Right atrium auricular region (tissue), 2 donors: ENCODE measurements around the gene CABP5. TPM values are rescaled to one million over a fixed set of nuclear protein-coding genes. Genes with fewer than 3 reads are reported as not detected.
"Not testable (repeated sequence)": the region's sequence is repeated elsewhere in the genome, so short reads cannot be mapped to it uniquely, and the experiment has no call there.

Experiments
- DNase-seq: peaks from one replicate; pipeline ENCODE4 v3.0.0-alpha.2; 2019; ENCODE audit warnings: low spot score
- H3K27ac ChIP-seq, 2 donors: fragments of 200-600 bp; sonication (generic); 1 replicate in 1 of 2; 2 replicates in 1 of 2; pipeline ENCODE4 v1.5.1; 2016 to 2019
- H3K27me3 ChIP-seq, 2 donors: fragments of 200-600 bp; sonication (generic); one replicate each; pipeline versions ENCODE4 v1.5.1 to v1.6.0; 2017 to 2019
- H3K36me3 ChIP-seq: fragments of 200-600 bp; sonication (generic); one replicate; pipeline ENCODE4 v1.5.1; 2016
- H3K4me1 ChIP-seq, 2 donors: fragments of 200-600 bp; sonication (generic); one replicate each; pipeline versions ENCODE4 v1.5.1 to v1.6.0; 2017 to 2019
- H3K4me3 ChIP-seq, 2 donors: fragments of 200-600 bp; sonication (generic); 1 replicate in 1 of 2; 2 replicates in 1 of 2; pipeline ENCODE4 v1.5.1; 2017 to 2019; ENCODE audit warnings: mild to moderate bottlenecking in 1 of 2, moderate library complexity in 1 of 2
- H3K9me3 ChIP-seq, 2 donors: fragments of 200-600 bp; sonication (generic); one replicate each; pipeline ENCODE4 v1.5.1; 2019
- total RNA-seq, 2 donors: library from RNA; depleted of rRNA; stranded (reverse); fragments of >200 nt; gene quantifications; one replicate each; pipeline ENCODE4 v1.1.0, GENCODE V29; 2016
- TF ChIP-seq, protein P1 (sequence below), 2 donors: fragments of 200-600 bp; sonication (generic); IDR thresholded peaks; one replicate each; pipeline ENCODE4 v1.5.1; 2019; ENCODE audit warnings: antibody characterized with exemption in 2 of 2

CABP5 gene
- total RNA-seq: not detected

DNA sequence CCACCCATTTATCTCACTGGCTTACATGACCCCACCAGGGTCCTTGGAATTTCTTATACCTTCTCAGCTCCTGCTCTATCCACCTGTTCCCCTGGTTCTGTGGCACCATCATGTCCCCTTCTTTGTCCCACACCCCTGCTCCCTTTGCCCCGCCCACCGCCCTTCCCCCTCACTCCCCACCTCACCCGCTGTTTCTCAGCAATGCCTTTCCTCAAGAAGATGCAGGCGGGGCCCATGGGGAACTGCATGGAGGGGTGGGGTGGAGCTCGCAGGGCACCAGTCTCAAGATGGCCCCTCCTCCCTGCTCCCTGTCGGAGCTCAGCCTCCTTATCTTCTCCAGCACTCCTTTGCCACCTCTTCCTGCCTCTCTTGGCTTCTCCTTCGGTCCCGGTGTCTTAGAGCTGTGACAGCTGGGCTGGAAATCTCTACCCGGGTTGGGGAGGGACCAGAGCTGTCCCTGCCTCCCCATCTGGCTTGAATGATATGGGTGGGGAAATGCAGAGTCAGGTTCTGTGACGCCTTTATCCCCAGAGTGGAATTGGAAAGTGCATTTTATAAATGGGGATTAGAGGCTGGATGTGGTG is at the start of gene CABP5:
CABP5 (minus strand) TSS at position 405 of the 584 bp plus-strand sequence; CDS start at position 248, 157 bp downstream.
- no peak for DNase-seq
- no peak within 1 kb of the TSS for H3K4me3 ChIP-seq
- TF ChIP-seq, protein P1, sequence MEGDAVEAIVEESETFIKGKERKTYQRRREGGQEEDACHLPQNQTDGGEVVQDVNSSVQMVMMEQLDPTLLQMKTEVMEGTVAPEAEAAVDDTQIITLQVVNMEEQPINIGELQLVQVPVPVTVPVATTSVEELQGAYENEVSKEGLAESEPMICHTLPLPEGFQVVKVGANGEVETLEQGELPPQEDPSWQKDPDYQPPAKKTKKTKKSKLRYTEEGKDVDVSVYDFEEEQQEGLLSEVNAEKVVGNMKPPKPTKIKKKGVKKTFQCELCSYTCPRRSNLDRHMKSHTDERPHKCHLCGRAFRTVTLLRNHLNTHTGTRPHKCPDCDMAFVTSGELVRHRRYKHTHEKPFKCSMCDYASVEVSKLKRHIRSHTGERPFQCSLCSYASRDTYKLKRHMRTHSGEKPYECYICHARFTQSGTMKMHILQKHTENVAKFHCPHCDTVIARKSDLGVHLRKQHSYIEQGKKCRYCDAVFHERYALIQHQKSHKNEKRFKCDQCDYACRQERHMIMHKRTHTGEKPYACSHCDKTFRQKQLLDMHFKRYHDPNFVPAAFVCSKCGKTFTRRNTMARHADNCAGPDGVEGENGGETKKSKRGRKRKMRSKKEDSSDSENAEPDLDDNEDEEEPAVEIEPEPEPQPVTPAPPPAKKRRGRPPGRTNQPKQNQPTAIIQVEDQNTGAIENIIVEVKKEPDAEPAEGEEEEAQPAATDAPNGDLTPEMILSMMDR (IDR thresholded peaks at IDR 0.05): no peak
- H3K9me3 ChIP-seq: no peaks in the 10 kb centered on the region
- no peaks in the 10 kb centered on the region for H3K27me3 ChIP-seq
- no peaks in the 10 kb centered on the region for H3K4me1 ChIP-seq
- no peaks in the 10 kb centered on the region for H3K36me3 ChIP-seq
- H3K27ac ChIP-seq: no peak within 1 kb of the TSS

DNA sequence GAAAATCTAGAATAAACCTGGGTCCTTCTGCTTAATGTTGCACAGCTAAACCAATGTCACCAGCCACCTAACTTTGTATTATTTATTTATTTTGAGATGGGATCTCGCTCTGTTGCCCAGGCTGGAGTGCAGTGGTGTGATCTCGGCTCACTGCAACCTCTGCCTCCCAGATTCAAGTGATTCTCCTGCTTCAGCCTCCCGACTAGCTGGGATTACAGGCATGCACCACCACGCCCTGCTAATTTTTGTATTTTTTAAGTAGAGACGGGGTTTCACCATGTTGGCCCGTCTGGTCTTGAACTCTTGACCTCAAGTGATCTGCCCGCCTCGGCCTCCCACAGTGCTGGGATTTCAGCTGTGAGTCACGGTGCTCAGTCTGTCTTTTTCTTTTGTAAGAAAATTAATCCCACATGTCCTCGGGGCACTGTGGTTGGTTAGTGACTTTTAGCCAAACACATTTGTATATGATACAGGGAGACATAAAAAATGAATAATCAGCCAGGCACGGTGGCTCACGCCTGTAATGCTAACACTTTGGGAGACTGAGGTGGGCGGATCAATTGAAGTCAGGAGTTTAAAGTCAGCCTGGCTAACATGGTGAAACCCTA is 47.3 kb upstream of the CABP5 start:
- not testable (repeated sequence) for H3K4me1 ChIP-seq, DNase-seq, H3K4me3 ChIP-seq, H3K27me3 ChIP-seq, H3K27ac ChIP-seq
- H3K36me3 ChIP-seq: peaks cover 22% of the 10 kb centered on the region
- peaks cover 0 to 10% of the 10 kb centered on the region in 2 donors for H3K9me3 ChIP-seq

GRCh38 chr19:48090281-48090802 is 46.5 kb upstream of the CABP5 start:
- Histone ChIP-seq H3K4me3 (no peak overlapping the region), H3K27ac (no peak overlapping the region), H3K4me1 (no peaks in the 10 kb centered on the region), H3K9me3 (peaks cover 0 to 10% of the 10 kb centered on the region in 2 donors), H3K36me3 (peaks cover 20% of the 10 kb centered on the region), H3K27me3 (no peaks in the 10 kb centered on the region)
- TF ChIP-seq, protein P1 (IDR thresholded peaks at IDR 0.05): no peak
- no peak for DNase-seq

- H3K27ac ChIP-seq, H3K36me3 ChIP-seq, H3K4me1 ChIP-seq: not testable (repeated sequence)
Observed at GRCh38 chr19:48088991-48089390, 45.1 kb upstream of the CABP5 start.

DNA sequence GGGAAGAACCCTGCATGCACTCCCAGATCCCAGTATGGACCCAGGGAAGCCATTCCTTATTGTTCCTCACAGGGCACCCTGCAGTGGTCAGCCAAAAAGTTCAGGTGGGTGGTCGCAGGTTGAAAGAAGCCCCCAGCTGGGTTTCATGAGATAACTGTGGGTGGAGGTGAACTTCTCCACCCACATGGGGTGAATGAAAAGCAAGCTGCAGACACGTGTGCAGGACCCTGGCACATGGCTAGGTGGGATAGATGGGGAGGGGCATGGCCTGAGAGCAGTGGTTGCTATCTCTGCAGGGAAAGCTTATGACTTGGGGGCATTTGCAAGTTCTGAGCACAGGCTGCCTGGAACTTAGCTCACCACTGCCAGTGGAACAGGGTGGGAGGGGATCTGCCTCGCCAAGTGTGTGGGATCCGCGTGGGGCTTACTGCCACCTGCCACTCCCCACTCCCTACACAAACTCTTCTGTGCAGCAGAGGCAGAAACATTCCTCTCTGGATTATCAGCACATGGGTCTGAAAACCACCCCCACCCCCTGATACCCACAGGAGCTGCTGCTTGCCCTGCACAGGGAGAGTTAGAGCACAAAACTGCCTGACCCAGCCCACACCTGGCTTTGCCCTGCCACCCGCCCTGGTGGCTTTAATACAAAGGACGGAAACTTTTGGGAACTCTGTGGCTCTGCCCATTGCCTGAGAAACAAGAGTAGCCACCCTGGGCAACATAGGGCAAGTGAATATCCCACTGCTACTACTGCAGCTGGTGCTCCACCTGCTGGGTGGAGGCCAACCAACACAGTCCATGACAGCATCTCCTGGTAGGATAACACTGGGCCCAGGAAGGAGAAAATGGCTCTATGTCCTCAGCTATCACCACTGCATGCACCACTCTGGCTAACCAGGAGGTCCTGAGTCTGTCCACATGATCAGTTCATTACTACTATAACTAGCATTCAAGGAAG is 42.3 kb upstream of the CABP5 start:
- Histone ChIP-seq H3K36me3 (no peaks in the 10 kb centered on the region), H3K27ac (no peak overlapping the region)

More at GRCh38 chr19:48088991-48089390, 45.1 kb upstream of the CABP5 start:
- H3K9me3 ChIP-seq, DNase-seq, H3K27me3 ChIP-seq, H3K4me3 ChIP-seq: not testable (repeated sequence)

GRCh38 chr19:48085076-48085475 is 41.2 kb upstream of the CABP5 start:
- no peaks in the 10 kb centered on the region for H3K27me3 ChIP-seq
- no peak for DNase-seq
- no peak overlapping the region for H3K27ac ChIP-seq
- no peaks in the 10 kb centered on the region for H3K4me1 ChIP-seq
- H3K4me3 ChIP-seq: no peak overlapping the region
- TF ChIP-seq, protein P1 (IDR thresholded peaks at IDR 0.05): no peak
- no peaks in the 10 kb centered on the region for H3K36me3 ChIP-seq
- H3K9me3 ChIP-seq: no peaks in the 10 kb centered on the region

More for the DNA sequence above, 42.3 kb upstream of the CABP5 start:
- no peak for DNase-seq
- TF ChIP-seq, protein P1 (IDR thresholded peaks at IDR 0.05): no peak
- Histone ChIP-seq H3K27me3 (no peaks in the 10 kb centered on the region), H3K9me3 (no peaks in the 10 kb centered on the region), H3K4me3 (no peak overlapping the region), H3K4me1 (no peaks in the 10 kb centered on the region)
